HG03060 (cell line): ENCODE measurements around the gene RGS3.
"Not testable (repeated sequence)": the region's sequence is repeated elsewhere in the genome, so short reads cannot be mapped to it uniquely, and the experiment has no call there.

Experiments
- ATAC-seq: cut with Tn5 transposase; IDR thresholded peaks from one replicate; pipeline ENCODE4 v1.9.1; 2021; ENCODE audit warnings: low read depth, moderate number of reproducible peaks; ENCODE audit not compliant: unreplicated experiment

The RGS3 gene

DNA sequence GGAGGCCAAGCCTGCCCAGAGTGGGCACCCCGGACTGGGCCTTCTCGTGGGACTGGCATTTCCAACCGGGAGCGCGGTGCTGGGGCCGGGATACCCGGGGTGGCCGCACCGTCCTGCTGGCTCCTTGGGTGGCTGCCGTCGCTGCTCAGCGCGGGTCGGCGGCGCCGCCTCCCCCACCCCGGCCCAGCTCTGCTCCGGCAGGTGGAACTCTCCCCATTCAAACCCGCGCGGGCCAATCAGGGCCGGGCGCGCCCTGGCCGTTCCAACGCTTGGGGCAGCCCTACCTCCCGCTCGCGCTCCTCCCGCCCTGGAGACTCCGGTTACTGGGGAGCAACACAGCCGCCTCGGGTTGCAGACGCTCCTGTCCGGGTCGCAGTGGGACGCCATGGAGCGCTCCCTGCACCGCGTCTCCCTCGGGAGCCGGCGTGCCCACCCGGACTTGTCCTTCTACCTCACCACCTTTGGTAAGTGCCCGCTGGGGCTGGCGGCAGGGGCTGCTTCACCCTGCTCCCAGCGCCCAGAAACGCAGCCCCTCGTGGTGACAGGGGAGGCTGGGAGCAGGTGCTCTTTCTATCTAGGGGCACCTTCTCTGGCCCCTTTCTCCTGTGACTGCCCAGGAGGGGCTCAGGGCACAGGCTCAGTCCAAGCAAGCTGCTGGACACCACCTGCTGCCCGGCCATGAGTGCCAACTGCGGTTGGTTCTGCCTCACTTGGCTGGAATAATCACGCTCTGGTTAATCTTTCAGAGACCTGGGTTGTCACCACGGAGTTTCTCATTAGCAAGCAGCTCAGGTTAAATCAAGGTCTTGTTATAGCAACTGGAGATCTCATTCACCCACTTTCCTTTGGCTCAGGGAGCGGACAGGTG is at the start of gene RGS3:
TSS of gene RGS3 (plus strand) at position 310 of the 868 bp plus-strand sequence. CDS start at position 386, 76 bp downstream.
- no peak for ATAC-seq

- peak; percentile 61 for ATAC-seq
Observed at GRCh38 chr9:113416149-113416721, 47.3 kb upstream of the RGS3 start.

- ATAC-seq = no peak
Observed at GRCh38 chr9:113417370-113417769, 46.2 kb upstream of the RGS3 start.

- ATAC-seq = no peak
Observed at GRCh38 chr9:113421726-113422125, 41.8 kb upstream of the RGS3 start.

DNA sequence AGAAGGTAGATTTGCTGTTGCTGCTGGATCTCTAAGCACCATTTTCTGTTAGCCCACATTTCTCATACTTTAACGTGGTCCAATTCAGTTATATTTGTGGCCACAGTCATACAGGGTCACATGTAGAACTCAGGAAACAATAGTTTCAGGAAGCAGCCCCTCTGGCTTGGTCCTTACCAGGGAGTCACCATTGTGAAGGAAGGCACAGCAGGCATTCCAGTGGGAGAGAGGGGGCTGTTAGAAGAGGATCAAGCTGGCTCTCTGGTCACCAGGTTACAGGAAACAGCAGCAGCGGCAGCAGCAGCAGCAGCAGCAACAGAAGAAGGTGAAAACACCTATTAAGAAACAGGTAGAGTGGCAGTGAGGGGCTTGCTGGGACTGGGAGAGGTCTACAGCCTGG is 38.5 kb upstream of the RGS3 start:
- ATAC-seq = no peak

- ATAC-seq = no peak
Observed at GRCh38 chr9:113426701-113427100, 36.8 kb upstream of the RGS3 start.

GRCh38 chr9:113427629-113428028 is 35.9 kb upstream of the RGS3 start:
- no peak for ATAC-seq

- ATAC-seq = no peak
Observed at GRCh38 chr9:113428062-113428615, 35.4 kb upstream of the RGS3 start.

- no peak for ATAC-seq
Observed at GRCh38 chr9:113431191-113431590, 32.3 kb upstream of the RGS3 start.

DNA sequence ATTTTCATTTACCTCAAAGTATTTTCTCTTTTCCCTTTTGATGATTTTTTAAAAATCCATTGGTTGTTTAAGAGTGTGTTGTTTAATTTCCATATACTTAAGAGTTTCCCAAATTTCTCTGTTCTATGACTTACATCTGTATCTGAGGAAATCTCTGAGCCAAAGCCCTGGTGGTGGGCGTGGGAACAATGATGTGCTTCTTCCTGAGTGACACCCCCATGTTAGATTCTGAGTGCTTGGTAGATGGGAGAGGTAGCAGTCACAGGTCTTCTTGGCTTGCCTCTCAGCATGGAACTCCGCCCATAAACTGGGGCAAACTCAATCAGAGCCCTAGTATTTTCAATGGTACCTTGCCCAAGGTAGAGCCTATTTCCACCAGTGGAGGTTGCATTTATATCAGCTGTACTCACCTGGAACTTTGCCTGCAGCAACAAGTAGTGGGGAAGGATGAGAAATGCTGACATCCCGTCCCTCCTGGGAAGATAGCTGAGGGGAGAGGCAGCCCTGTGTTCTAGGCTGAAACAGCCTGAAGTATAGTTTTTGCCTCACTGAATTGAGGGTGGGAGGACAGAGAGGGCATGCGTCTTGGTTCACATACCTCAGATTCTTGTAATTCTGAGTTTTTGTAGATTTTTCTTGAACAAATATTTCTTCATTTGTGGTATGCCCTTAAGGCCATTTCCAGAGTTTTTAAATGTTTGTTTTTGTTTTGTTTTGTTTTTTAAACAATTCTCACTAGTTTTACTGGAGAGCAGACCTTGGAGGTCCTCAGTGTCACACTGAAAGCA is 26.6 kb upstream of the RGS3 start:
- no peak for ATAC-seq

DNA sequence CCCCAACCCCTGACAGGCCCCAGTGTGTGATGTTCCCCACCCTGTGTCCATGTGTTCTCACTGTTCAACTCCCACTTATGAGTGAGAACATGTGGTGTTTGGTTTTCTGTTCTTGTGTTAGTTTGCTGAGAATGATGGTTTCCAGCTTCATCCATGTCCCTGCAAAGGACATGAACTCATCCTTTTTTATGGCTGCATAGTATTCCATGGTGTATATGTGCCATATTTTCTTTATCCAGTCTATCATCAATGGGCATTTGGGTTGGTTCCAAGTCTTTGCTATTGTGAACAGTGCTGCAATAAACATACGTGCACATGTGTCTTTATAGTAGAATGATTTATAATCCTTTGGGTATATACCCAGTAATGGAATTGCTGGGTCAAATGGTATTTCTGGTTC is 25.8 kb upstream of the RGS3 start:
- not testable (repeated sequence) for ATAC-seq

DNA sequence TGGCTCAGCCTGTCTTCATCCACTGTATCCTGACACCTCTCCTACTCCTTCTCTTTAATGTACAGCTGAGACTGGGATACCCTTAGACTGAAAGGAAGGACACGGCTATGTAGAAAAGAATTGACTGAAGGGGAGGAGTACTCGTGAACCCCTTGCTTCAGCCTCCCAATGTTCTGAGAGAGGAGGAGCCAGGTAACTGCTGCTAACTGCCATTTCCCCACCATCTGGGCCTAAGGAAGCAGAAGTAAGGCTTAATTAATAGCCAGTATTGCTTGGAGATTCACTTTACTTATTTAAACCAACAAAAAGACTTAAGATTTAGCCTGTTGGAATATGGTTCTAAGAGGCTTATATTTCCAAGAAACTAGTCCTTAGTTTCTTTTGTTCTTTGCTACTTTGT is 18.8 kb upstream of the RGS3 start:
- no peak for ATAC-seq

- no peak for ATAC-seq
Observed at GRCh38 chr9:113446323-113446740, 17.2 kb upstream of the RGS3 start.

DNA sequence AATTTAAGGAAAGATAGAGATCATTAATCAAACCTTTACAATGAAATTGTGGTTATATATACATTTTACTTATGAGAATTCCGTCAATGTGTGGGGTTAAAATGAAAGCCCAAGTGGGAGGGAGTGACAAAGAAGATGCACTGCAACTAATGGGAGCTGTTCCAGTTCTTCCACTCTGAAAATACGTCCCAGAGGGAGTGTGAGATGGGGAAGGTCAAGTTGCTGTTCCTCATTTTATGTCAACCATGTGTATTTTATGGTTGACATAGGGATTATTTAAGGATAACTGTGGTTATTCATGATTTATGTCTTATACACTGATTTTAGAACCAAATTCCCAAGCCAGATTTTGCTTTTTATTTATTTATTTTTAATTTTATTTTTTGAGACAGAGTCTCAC is 14.2 kb upstream of the RGS3 start:
- ATAC-seq = no peak

GRCh38 chr9:113452113-113452605 is 11.4 kb upstream of the RGS3 start:
- no peak for ATAC-seq

DNA sequence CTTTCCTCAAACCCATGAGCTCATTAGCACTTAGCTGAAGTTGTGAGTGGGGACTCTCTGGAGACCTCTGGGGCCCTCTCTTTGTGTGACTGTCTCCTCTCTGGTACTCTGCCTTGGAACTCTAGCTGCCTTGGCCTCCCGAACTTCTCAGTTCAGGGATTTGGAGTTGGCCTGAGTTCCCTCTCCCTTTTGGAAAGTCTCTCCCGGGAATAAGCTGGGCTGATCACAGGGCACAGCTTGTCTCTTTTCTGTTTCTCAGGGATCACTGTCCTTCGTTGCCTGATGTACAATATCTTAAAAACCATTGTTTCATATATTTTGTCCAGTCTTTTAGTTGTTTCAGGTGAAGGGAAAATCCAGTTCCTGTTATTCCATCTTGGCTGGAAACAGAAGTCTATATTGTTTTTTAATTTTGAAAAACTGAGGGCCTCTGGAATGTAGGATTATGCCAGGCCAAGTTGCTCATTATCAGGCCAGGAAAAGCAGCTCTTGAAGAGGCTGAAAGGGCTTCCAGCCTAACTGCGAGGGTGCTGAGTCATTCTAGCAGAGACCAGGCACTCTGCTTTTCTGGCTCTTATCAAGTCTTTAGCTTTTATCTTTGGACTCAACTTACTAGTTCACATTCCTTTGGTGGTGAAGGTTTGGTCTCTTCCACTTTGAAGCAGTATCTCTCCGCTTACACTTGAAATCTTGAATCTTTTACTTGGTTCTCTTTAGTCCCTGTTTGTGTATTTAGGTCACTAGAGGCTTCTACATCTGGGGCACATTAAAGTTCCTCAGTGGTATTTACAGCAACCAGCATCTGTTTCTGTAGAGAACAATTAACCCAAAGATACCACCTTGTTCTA is 8.4 kb upstream of the RGS3 start:
- ATAC-seq = no peak

DNA sequence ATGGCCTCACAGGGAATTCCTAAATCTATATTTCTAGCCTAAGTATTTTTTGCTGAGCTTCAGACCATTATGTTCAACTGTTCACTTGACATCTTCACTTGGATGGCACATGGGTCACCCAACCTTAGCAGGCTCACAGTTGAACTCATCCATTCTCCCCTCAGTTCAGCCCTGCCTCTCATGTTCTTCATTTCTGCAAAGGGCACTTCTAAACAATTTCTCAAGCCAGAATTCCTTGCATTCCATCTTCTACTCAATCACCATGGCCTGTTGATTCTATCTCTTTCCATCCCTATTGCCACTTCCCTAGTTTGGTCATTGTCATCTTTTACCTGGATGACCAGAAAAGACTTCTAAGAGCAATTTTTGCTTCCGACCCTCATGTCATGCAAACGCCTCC is 7.3 kb upstream of the RGS3 start:
- no peak for ATAC-seq

DNA sequence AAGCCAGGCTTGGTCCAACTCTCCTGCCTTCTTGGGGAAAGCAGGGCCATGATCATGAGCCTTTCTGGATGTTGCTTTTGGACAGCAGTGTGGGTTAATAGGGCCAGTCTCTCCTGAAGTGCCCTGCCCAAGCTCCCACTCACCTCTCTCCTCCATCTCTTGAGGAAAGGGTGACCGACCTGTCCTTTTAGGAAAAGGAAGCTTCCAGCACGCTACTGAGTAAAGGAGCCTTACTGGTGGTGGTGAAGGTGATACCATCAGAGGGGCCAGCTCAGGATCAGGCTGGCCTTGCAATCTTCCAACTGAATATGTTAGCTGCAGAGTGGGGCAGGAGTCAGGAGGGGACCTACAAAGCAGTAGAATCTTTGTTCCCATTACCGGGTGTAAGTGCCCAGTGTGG is 2.2 kb upstream of the RGS3 start:
- no peak for ATAC-seq

- no peak for ATAC-seq
Observed at GRCh38 chr9:113461943-113462342, 1.6 kb upstream of the RGS3 start.

- ATAC-seq = no peak
Observed at GRCh38 chr9:113462781-113463286, 693 bp upstream of the RGS3 start.
